Right lobe of liver (tissue), 6 donors: ENCODE results near the gene SMIM11. TPM values are rescaled to one million over a fixed set of nuclear protein-coding genes. Genes with fewer than 3 reads are reported as not detected.

Experiments used
- ATAC-seq, 4 donors: fragments of 200-7000 bp; cut with Tn5 transposase; one replicate each; pipeline ENCODE4 v1.9.1; 2020; ENCODE audit warnings: mild to moderate bottlenecking in 4 of 4, moderate library complexity in 4 of 4
- DNase-seq, 3 donors: peaks; one replicate each; pipeline ENCODE4 v3.0.0-alpha.2; 2020
- H3K27ac ChIP-seq, 3 donors: fragments of 200-600 bp; one replicate each; pipeline ENCODE4 v1.8.0; 2022
- H3K27me3 ChIP-seq, 2 donors: fragments of 200-600 bp; one replicate each; pipeline ENCODE4 v1.8.0; 2022
- H3K36me3 ChIP-seq, 4 donors: fragments of 200-600 bp; sonication (generic) in 1 of 4; one replicate each; pipeline versions ENCODE4 v1.5.1 to v1.8.0; 2017 to 2022; ENCODE audit warnings: control low read depth in 1 of 4
- H3K4me1 ChIP-seq, 4 donors: fragments of 200-600 bp; sonication (generic) in 1 of 4; one replicate each; pipeline versions ENCODE4 v1.5.1 to v1.8.0; 2017 to 2022; ENCODE audit warnings: control low read depth in 1 of 4
- H3K4me3 ChIP-seq, 3 donors: fragments of 200-600 bp; one replicate each; pipeline ENCODE4 v1.8.0; 2022
- H3K9me3 ChIP-seq, 4 donors: fragments of 200-600 bp; sonication (generic) in 1 of 4; one replicate each; pipeline versions ENCODE4 v1.5.1 to v1.8.0; 2017 to 2022; ENCODE audit warnings: control low read depth in 1 of 4
- CTCF ChIP-seq, 4 donors: fragments of 200-600 bp in 3 of 4; fragments of 450-650 bp in 1 of 4; IDR thresholded peaks; one replicate each; pipeline versions ENCODE4 v1.5.1 to v1.8.0; 2016 to 2022; ENCODE audit warnings: antibody characterized with exemption in 4 of 4, mild to moderate bottlenecking in 2 of 4
- POLR2A ChIP-seq: fragments of 450-650 bp; IDR thresholded peaks from one replicate; pipeline ENCODE4 v1.6.1; 2017; ENCODE audit warnings: antibody characterized with exemption, mild to moderate bottlenecking
- WGBS: methylation state at CpG from one replicate; pipeline ENCODE4 v1.1.6; 2018; ENCODE audit warnings: low coverage, low lambda C conversion rate; ENCODE audit not compliant: insufficient coverage; ENCODE audit errors: missing lambda C conversion rate; 5-methylcytosine and 5-hydroxymethylcytosine counted together
- intact Hi-C, 2 donors: fragments of 100-400 bp; cut with DNase I; formaldehyde crosslinking; loops; one replicate each; pipeline versions ENCODE4 v1.11.2 to v1.14.1; 2022
- total RNA-seq, 6 experiments: library from RNA; depleted of rRNA in 2 of 6; stranded (reverse); fragments of >200 nt in 2 of 6; fragmentation: NEBNext Ultra II Directional in 3 of 6; extraction: Animal tissue kit (Norgen Biotek cat#: 25700) in 3 of 6; gene quantifications; one replicate each; pipeline versions ENCODE4 v1.1.0 to v1.2.4, GENCODE V29; 2016 to 2023
- donor health status: DM: no; HTN: yes; CAD: no.
- donor health status: DM: no; HTN: no; CAD: no.
- donor health status: DM: no; HTN: no; CAD: no.
- donor health status: DM: no; HTN: yes; CAD: no.
- donor health status: DM: no; HTN: yes; CAD: no.

The SMIM11 gene
- total RNA-seq, 6 experiments from 2014 or later, result 0.51 to 12.3 (median 4.6) TPM

GRCh38 chr21:34340061-34340460, 35.2 kb upstream of the SMIM11 start:
- Histone ChIP-seq H3K4me3 (no peak overlapping the region), H3K4me1 (no peaks in the 10 kb centered on the region), H3K9me3 (no peaks in the 10 kb centered on the region), H3K27me3 (no peaks in the 10 kb centered on the region), H3K36me3 (no peaks in the 10 kb centered on the region), H3K27ac (no peak overlapping the region)
- ATAC-seq (no peak), DNase-seq (no peak)
- intact Hi-C loops, result no loop called here
- no peak for TF ChIP-seq CTCF (IDR thresholded peaks at IDR 0.05)
- no peak for TF ChIP-seq POLR2A
- 69% methylated on average over 3 of the region's 3 CpGs for WGBS

- WGBS, result no CpG with 5 or more reads among the region's 5 CpGs
- no peaks in the 10 kb centered on the region for H3K9me3 ChIP-seq
- ATAC-seq (no peak), DNase-seq (no peak)
- H3K27ac ChIP-seq, result no peak overlapping the region
- TF ChIP-seq CTCF (IDR thresholded peaks at IDR 0.05), result no peak
- TF ChIP-seq POLR2A, result no peak
- no peak overlapping the region for H3K4me3 ChIP-seq
- intact Hi-C loops, result no loop called here
- no peaks in the 10 kb centered on the region for H3K4me1 ChIP-seq
- no peaks in the 10 kb centered on the region for H3K27me3 ChIP-seq
- H3K36me3 ChIP-seq, result no peaks in the 10 kb centered on the region
Observed at GRCh38 chr21:34342476-34342875, 32.8 kb upstream of the SMIM11 start.

- ATAC-seq, result no peak
- Histone ChIP-seq H3K9me3 (no peaks in the 10 kb centered on the region), H3K27ac (no peak overlapping the region), H3K27me3 (no peaks in the 10 kb centered on the region), H3K36me3 (no peaks in the 10 kb centered on the region), H3K4me1 (no peaks in the 10 kb centered on the region), H3K4me3 (no peak overlapping the region)
- intact Hi-C loops, result no loop called here
- no peak for TF ChIP-seq POLR2A
- TF ChIP-seq CTCF (IDR thresholded peaks at IDR 0.05), result no peak
- DNase-seq, result no peak
- 75% methylated on average over 2 of the region's 7 CpGs for WGBS
Observed at GRCh38 chr21:34343347-34343746, 32.0 kb upstream of the SMIM11 start.

GRCh38 chr21:34343838-34344381, 31.4 kb upstream of the SMIM11 start:
- no peak overlapping the region for H3K4me3 ChIP-seq
- WGBS, result 78% methylated on average over 8 of the region's 14 CpGs
- ATAC-seq (no peak), DNase-seq (no peak)
- H3K4me1 ChIP-seq, result no peaks in the 10 kb centered on the region
- H3K36me3 ChIP-seq, result no peaks in the 10 kb centered on the region
- no peaks in the 10 kb centered on the region for H3K27me3 ChIP-seq
- intact Hi-C loops, result no loop called here
- no peak overlapping the region for H3K27ac ChIP-seq
- no peaks in the 10 kb centered on the region for H3K9me3 ChIP-seq
- TF ChIP-seq CTCF (IDR thresholded peaks at IDR 0.05), result no peak
- no peak for TF ChIP-seq POLR2A

GRCh38 chr21:34344584-34344983, 30.7 kb upstream of the SMIM11 start:
- no peak overlapping the region for H3K27ac ChIP-seq
- DNase-seq, result no peak
- H3K27me3 ChIP-seq, result no peaks in the 10 kb centered on the region
- H3K9me3 ChIP-seq, result no peaks in the 10 kb centered on the region
- no peaks in the 10 kb centered on the region for H3K36me3 ChIP-seq
- WGBS, result 85% methylated on average over 5 of the region's 5 CpGs
- H3K4me1 ChIP-seq, result no peaks in the 10 kb centered on the region
- intact Hi-C loops, result no loop called here
- H3K4me3 ChIP-seq, result no peak overlapping the region
- TF ChIP-seq POLR2A (no peak), CTCF (IDR thresholded peaks at IDR 0.05) (no peak)
- no peak for ATAC-seq
